HG02885 (cell line): ENCODE results near the gene GABRR3.

Experiments used
- ATAC-seq: cut with Tn5 transposase; IDR thresholded peaks from one replicate; pipeline ENCODE4 v1.9.1; 2021; ENCODE audit warnings: mild to moderate bottlenecking; ENCODE audit not compliant: unreplicated experiment, poor library complexity

Gene GABRR3

GRCh38 chr3:97959872-97960271 is 75.2 kb downstream of the GABRR3 start:
- ATAC-seq = no peak

DNA sequence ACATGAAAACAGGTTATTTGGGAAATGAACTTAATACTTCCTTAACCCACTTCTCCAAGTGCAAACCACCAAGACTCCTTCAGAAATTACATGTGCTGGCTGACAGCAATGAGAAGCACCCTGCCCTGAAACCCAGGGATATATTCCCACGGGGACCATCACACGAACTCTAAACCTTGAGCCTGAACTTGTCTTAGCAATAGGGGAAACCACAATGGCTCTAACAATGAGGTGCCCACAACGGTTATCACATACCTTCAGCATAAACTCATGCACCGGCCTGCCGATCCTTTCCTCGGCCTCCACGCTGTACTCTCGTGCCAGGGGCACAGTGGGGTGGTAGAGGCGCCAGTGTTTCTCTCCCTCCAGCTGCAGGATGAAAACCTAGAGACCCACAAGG is 76.3 kb downstream of the GABRR3 start:
- no peak for ATAC-seq

DNA sequence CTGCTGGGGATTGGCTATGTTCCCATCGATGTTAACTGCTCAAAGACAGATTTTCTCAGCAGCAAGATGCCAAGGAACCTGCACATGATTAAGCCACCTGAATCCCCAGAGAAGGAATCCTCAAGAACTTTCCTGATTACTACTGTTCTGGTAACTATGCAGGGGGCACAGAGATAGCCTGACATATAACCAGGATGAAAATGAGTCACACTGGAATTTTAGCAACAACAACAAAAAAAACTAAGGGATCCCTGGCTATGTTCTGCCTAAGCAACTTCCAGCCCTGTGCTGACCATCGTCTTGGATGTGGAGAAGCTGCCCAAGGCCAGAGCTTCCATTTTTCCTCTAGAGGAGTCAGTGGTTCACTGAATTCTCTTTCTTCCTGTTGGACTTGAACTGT is 76.7 kb downstream of the GABRR3 start:
- ATAC-seq = no peak

DNA sequence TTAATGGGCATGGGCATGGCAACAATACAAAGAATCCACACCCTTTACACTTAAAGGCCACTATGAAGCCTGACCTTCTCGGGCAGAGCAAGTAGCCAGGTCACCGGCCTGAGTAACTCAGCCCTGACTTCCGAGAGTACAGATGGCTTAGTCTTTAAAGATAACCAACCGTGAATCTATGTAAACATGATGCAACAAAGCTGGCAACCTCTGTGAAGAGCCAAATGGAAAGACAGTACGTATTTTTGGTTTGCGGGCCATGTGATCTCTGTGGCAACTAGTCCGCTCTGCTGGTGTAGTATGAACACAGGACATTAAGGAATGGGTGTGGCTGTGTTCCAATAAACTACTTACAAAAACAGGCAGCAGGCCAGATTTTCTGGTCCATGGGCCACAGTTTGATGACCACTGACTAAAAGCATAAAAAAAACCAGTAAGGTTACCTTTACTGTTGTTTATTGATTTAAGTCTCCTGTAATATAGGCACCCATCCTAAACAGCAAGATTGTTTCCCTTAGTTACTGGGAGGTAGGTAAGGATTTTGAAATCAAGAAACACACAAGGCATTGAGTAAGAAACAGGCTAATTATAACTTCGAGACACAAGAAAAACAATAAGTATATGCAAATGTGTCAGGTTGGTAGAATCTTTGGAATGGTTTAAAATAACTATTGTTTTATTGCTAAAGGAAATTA is 77.4 kb downstream of the GABRR3 start:
- ATAC-seq = no peak

- ATAC-seq = no peak
These were observed 79.1 kb downstream of the GABRR3 start for GRCh38 chr3:97956051-97956450.

- peak; percentile 81 for ATAC-seq
These were observed 80.8 kb downstream of the GABRR3 start for GRCh38 chr3:97954228-97954827.

DNA sequence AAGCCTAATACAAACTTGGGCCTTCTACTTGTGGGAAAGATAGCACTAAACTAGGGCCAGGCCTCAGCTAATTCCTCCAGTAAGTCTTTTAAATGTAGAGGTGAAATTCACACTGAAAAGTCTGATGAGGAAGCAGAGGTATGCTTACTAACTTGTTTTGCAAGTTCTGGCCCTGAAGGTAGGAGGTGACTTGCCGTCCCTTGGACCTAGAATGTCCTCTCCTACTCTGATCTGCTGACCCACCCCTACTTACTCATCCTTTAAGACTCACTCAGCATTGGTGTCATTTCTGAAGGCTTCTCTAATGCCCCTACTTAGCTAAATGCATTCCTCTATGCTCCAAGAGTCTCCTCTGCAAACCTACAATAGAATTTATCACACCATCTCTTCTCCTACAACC is 82.2 kb downstream of the GABRR3 start:
- no peak for ATAC-seq

DNA sequence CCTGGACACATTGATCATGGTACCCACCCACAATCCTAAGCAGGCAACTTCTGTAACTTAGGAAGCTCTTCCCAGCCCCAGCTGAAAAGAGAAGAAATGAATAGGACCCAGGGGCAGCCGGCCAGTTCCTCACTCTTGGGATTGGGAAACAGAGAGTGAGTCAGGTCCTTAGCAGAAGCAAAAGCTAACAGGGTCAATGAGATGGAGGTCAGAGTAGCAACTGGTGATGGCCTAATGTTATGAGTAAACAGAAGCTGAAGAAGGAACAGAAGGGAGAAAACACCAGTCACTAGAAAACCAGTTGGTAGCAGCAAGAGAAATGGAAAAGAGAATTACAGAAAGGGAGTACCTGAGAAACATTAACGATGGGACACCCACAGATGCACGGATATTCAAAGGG is 82.8 kb downstream of the GABRR3 start:
- ATAC-seq = no peak

DNA sequence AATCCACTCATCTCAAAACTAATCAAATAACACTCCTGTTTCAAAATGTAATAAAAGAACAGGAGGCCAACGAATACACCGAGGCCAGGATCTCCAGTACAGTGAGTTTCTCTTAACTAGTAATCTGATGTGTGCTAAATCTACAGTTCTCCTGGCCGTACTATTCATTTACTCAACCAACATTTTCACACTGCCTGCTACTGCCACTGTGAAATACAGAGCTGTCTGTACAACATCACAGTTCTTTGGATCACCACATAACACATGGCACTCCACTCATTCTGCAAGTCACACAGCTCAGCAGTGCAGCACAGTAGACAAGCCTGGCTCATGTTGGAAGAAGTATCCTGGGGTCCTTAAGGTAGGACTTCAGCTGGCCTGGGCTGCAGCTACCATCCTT is 84.8 kb downstream of the GABRR3 start:
- no peak for ATAC-seq

GRCh38 chr3:97949743-97950142 is 85.4 kb downstream of the GABRR3 start:
- no peak for ATAC-seq

GRCh38 chr3:97949110-97949485 is 86.0 kb downstream of the GABRR3 start:
- ATAC-seq = no peak

- no peak for ATAC-seq
These were observed 86.6 kb downstream of the GABRR3 start for GRCh38 chr3:97948351-97949109.

DNA sequence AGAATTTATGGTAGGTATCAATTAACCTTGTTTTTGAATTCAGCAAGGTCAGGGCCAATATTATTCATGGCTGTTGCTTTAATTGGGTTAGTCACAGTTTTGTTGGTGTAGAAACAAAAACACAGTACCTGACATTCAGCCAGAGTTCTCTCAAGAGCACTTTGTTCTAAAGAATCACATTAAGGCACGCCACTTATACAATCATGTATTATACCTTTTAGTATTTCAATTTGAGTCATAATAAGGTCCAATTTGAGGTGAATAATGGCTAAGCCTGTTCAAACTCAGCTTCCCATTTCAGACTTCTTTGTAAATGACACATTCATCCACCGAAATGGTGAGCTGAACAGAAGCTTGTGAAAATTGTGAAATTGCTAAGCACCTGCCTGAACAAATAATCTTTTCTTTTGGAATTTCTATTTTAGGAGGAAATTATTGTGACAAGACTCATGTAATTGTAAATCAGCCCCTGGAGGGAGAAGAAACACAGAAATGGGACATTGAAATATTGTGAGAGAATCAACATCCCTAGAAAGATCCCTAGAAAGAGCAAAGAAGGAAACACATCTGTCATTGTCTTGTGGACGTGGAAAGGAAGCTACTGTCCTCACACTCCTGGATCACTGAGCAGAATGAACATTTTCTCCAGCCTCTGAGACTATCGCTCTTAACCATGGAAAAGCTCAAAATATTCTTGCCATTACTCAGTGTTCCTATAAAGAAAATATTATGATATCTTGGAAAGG is 92.1 kb downstream of the GABRR3 start:
- ATAC-seq = no peak

DNA sequence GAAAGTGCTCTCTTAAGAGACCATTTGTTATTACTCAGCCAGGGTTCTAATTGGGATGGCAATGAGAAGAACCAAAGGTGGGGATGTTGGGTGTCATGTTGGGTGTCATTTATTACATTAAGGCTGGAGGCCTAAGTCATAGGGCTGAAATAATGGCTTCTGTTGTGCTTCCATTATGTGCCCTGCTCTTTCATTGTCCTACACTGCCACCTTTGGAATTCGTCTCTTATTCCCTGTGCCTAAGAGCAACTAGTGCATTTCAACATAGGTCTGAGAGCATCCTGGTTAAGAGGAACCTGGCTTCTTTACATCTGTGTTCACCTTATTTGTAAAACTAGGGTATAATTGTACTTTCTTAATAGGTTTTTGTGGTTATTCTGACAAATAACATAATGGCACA is 95.1 kb downstream of the GABRR3 start:
- no peak for ATAC-seq

DNA sequence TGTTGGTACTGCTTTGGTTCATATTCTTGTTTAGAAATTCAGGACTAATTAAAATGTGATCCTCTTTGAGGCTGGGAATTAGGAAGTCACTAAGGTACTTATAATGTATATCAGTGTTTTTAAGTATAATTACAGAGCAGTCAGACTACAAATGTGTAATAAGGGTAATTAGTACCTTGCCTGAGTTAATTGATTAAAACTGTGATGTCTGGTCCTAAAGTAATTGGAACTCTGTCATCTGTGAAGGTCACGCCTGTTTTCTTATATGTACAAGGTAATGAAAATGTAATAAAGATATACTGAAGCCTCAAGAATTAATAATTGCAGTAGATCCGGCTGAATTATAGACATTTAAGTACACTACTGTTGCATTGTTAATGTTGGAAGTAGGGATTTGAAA is 95.7 kb downstream of the GABRR3 start:
- ATAC-seq = no peak

DNA sequence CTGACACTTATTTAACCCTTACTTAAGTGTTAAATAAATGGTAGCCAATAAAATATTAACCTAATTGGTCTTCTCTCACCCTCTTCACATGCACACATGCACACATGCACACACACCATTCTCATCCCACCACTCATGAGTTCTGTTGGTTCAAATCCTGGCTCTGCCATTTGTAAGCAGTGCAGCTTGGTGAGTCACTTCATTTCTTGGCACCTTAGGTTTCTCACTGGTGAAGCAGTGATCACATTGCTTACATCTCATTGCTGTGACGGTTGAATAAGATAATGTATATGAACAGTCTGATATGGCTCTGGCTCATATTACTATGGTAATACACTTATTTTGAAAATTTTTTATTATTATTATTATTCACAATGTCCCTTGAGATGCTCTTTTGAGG is 96.7 kb downstream of the GABRR3 start:
- ATAC-seq = no peak

GRCh38 chr3:97937205-97937604 is 97.9 kb downstream of the GABRR3 start:
- ATAC-seq = no peak

GRCh38 chr3:97935842-97936241 is 99.3 kb downstream of the GABRR3 start:
- no peak for ATAC-seq
